Ishikawa (cell line): ENCODE results near the gene MIER3.

Experiments used
- CEBPB ChIP-seq: IDR thresholded peaks from 2 replicates; pipeline ENCODE4 v1.6.1; 2012
- EGR1 ChIP-seq: IDR thresholded peaks from 2 replicates; pipeline ENCODE4 v1.6.1; 2012
- FOXM1 ChIP-seq: IDR thresholded peaks from 2 replicates; pipeline ENCODE4 v1.6.1; 2012; ENCODE audit warnings: low read depth, borderline replicate concordance
- NFIC ChIP-seq: IDR thresholded peaks from 2 replicates; pipeline ENCODE4 v1.6.1; 2012
- RAD21 ChIP-seq: IDR thresholded peaks from 2 replicates; pipeline ENCODE4 v1.6.1; 2012; ENCODE audit warnings: low read depth
- TAF1 ChIP-seq: IDR thresholded peaks from 2 replicates; pipeline ENCODE4 v1.6.1; 2012; ENCODE audit warnings: low read depth, mild to moderate bottlenecking
- YY1 ChIP-seq: IDR thresholded peaks from 2 replicates; pipeline ENCODE4 v1.6.1; 2012; ENCODE audit warnings: low read depth

DNA sequence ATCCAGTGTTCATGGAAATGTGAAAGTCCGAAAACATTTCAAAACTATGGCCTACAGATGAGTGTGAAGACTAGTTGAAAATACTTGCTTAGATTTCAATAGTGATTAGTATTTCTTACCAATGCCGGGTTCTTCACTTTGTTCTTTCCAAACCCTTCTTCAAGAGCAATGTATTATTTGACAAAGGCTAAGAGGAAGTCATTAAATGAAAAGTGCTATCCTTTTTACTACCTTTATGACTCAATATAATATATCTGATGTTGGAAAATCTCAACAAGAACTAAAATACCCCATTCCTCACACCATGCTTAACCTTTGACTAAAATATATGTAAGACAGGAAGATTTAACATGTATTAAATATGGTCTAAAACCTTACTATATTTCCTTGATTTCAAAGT lies 6.7 kb upstream of the MIER3 start:
- TF ChIP-seq NFIC, result no peak
- no peak for TF ChIP-seq RAD21
- no peak for TF ChIP-seq CEBPB
- TF ChIP-seq TAF1, result no peak
- TF ChIP-seq EGR1, result no peak
- TF ChIP-seq FOXM1, result no peak
- no peak for TF ChIP-seq YY1
